ENCODE data around the gene KRT5. TPM values are rescaled to one million over a fixed set of nuclear protein-coding genes. Genes with fewer than 3 reads are reported as not detected.

KRT5 gene
- 1 to 10 TPM in 1 of 4 donors, under 1 TPM in 2, not detected in 1; 0.08 to 1.0 (median 0.16) TPM for polyA plus RNA-seq (ENCODE audit: insufficient read length in 4 of 4)

DNA sequence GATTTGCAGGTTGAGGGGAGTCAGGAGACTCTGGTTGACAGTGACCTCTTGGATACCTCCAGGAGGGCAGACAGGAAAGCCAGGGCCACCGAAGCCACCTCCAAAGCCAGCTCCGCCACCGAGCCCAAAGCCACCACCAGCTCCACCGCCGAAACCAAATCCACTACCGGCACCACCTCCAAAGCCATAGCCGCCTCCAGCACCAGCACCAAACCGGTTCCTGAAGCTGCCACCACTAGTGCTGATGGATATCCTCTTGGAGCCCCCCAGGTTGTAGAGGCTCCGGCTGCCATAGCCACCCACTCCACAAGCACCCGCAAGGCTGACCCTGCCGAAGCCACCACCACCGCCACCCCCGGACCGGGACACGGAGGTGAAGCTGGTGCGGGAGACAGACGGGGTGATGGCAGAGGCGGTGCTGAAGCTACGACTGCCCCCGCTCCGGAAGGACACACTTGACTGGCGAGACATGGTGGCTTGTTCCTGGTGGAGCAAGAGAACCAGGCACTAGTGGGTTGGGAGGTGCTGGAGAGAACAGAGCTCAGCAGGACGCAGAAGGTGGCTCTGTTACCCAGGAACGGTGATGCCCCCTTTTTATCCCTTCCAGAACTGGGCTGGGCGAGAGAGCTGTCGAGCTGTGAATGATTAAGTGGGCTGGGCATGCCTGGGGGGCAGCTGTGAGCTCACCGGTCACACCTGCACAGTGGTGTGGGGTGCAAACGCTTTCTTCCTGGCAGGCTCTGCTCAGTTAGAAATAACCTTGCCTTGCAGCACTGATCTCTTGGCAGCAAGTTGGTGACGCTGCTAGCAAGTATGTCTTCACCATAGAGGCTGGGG lies at the start of gene KRT5:
TSS of gene KRT5 (minus strand) at position 569 of the 837 bp plus-strand sequence. CDS start at position 471, 98 bp downstream.
- no peak for DNase-seq (ENCODE audit: low read depth in 4 of 4, low spot score in 2 of 4)

DNA sequence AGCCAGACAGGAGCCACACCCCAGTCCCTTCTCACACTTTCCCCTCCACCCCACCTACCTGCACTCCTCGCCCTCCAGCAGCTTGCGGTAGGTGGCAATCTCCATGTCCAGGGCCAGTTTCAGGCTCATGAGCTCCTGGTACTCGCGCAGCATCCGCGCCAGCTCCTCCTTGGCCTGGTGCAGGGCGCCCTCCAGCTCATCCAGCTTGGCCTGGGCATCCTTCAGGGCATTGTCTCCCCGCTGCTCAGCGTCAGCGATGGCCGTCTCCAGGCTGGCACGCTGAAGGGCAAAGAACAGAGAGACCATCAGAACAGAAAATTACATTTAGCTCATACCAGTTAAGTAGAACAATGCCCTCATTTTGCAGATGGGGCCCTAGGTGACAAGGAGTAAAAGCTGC lies 47.9 kb upstream of the KRT5 start:
- DNase-seq (ENCODE audit: low read depth in 4 of 4, low spot score in 2 of 4), result no peak

DNA sequence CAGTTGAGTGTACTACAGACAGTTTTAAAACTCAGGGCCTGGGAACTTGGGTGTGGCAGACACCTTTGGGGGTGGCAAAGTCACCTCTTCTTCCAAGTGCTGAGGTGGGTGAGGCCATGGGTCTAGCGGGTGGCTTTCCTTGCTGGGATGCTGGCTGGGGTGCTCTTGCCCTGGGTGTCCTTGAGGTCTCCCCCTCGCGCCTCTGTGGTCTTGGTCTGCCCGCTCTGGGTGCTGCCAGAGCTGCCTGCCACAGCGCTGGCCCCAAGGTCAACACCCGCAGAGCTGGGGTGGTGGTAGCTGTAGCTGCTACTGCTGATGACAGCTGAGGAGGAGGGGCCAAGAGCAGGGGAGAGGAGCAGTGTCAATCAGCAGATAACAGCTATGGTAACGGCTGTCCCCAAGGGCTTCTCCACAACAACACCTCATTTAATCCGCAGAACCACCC lies 46.7 kb upstream of the KRT5 start:
- no peak for DNase-seq (ENCODE audit: low read depth in 4 of 4, low spot score in 2 of 4)

DNA sequence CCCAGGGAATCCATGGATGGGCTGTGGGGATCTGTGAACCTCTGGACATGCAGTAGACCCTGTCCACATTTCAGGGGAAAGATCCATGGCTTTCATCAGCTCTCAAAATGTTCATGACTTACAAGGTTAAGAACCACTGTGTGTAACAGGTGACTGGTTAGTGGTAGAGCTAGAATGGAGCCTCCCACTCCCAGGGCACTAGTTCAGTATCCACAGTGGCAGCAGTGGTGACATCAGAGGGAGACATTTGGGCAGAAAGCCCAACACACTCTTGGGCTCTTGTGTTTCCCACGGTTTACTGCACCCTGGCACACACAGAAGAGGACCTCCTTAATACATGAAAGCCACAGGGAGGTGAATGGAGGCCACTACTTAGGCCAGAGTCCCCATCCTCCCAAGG lies 44.4 kb upstream of the KRT5 start:
- no peak for DNase-seq (ENCODE audit: low read depth in 4 of 4, low spot score in 2 of 4)

DNA sequence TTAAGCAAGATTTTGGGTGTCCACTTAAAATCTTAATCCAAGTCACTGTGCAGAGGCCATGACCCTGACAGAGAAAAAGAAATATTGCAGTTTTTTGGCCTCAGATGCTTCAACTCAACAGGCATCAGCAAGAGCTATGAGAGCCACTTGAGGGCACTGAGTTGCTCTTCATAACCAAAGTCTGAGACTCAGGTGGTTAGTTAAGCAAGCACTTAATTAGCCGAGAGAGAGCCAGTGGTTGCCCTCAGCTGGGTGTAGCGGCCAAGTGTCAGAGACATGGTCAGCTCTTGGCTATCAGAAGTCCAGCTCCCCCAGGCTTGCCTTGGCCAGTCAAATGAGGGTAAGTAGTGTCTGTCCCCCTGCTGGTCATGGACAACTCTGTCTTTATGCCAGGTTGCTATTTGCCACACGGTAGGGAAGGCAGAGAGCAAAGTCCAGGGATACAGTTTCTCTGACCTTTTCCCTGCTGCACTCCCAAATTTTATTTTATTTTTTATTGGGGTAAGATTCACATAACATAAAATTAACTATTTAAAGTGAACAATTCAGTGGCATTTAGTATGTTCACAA lies 41.8 kb upstream of the KRT5 start:
- no peak for DNase-seq (ENCODE audit: low read depth in 4 of 4, low spot score in 2 of 4)

DNA sequence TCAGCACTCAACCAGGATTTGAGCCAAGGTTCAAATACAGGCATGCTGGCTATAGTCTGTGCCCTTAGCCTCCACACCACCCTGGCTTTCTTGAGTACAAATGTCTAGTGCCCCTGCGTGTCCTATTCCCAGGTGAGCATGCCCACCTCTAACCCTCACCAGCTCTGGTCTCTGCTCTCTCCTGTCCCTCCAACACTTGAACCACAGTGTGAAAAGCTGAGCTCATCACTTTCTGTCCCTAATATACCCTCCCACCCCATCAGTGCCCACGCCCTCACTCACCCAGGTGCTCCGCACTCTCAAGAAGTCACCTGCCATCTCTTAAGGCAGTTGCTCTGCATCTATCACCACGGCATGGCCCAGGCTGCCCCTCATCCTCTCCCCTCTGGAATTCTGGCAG lies 39.8 kb upstream of the KRT5 start:
- DNase-seq (ENCODE audit: low read depth in 4 of 4, low spot score in 2 of 4), result no peak

DNA sequence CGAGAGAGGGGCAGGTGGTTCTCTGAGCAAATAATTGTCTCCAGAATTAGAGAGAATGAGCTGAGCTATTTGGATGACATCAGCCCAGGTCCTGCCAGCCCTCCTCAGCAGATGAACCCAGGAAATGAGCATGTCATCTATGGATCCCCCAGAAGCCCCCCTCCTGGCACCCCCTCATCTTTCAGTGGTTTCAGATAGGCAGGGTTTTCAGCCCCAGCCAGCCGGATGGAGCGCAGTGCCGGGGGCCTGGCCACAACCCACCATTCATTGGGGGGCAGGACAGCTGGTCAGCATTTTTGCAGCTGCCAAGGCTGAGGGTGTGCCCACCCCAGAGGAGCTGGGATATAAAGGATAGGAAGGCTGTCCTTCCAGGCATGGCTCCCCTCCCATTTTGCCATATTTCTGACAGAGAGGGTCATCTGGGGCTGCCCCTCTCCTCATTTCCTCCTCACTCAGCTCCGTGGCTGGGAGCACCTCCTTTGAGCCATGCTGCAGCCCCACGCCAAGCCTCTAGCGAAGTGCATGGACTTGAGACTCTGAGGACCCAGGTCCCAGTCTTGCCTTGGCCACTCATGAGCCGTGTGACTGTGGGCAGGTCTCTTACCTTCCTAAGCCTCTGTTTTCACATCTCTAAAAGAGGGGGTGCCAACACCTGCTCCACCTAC lies 38.7 kb upstream of the KRT5 start:
- DNase-seq (ENCODE audit: low read depth in 4 of 4, low spot score in 2 of 4), result no peak

DNA sequence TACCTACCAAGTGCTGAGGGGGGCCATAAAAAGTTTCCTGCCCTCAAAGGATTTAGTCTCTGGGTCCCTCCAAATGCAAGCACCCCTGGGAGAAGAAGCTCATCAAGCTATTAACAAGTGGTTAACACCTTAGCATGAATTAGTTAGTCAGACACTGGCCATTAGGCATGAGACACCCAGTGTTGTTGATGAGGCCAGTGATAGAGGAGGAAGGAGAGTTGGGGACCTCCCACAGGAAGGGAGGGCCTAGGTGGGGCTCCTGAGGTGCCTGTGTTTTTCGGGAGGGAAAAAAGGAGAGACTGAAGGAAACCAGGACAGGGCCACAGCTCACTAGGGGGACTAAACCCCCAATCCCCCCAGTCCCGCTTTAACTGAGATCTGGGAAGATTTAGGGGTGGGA lies 37.3 kb upstream of the KRT5 start:
- no peak for DNase-seq (ENCODE audit: low read depth in 4 of 4, low spot score in 2 of 4)

DNA sequence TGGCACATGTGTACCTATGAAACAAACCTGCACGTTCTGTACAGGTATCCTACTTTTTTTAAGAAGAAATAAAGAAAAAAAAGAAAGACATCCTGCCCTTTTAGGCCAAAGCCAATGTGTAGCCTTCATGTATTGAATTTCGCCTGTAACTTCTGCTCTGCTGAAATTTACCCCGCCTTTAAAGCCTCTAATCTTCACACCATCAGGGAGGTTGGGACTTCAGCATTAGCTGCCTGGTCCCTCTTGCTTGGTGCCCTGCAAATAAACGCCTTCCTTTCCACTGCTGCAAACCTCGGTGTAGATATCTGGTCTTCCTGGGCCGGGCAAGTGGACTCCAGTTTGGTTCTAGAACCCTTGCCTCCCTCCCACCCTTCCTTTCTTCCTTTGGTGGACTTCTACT lies 35.4 kb upstream of the KRT5 start:
- no peak for DNase-seq (ENCODE audit: low read depth in 4 of 4, low spot score in 2 of 4)

DNA sequence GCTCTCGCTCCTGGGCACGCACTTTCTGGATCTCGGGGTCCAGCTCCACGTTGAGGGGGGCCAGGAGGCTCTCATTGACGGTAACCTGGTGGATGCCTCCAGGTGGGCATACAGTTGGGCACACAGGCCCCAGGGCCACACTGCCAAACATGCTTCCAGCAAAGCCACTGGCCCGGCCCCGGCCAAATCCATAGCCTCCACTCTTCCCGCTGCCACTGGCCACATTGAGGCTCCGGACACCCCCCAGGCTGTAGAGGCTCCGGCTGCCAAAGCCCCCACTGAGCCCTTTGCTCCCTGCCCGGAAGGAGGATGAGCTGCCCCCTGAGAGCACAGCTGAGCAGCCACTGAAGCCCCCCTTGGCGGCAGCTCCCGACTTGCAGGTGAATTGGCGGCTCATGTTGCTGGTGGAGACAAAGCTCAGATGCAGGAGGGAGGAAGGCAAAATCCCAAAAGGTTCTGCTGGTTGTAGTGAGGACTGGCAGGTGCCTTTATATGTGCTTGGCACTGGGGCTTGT lies 32.5 kb upstream of the KRT5 start, which contains the start of gene KRT71:
TSS of gene KRT71 (minus strand) at position 465 of the 515 bp plus-strand sequence. CDS start at position 397, 68 bp downstream.
- DNase-seq (ENCODE audit: low read depth in 4 of 4, low spot score in 2 of 4), result no peak

DNA sequence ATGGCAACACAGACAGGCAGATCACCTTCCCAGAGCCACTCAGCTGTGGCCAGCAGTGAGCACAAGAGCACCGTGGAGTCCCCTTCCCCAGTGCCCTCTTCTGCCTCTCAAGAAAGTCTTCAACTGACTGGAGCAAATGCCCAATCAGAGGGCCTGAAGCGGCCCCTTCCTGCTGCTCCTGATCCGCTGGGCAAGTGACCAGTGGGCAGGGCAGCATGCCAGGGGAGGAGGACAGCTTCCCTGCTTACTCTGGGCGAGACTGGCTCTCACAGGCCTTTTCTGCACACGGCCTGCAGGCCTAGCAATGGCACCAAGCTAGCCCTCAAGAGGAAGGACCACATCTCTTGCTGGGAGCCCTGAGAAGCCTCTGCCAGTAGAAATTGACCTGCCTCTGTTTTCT lies 31.9 kb upstream of the KRT5 start:
- no peak for DNase-seq (ENCODE audit: low read depth in 4 of 4, low spot score in 2 of 4)

DNA sequence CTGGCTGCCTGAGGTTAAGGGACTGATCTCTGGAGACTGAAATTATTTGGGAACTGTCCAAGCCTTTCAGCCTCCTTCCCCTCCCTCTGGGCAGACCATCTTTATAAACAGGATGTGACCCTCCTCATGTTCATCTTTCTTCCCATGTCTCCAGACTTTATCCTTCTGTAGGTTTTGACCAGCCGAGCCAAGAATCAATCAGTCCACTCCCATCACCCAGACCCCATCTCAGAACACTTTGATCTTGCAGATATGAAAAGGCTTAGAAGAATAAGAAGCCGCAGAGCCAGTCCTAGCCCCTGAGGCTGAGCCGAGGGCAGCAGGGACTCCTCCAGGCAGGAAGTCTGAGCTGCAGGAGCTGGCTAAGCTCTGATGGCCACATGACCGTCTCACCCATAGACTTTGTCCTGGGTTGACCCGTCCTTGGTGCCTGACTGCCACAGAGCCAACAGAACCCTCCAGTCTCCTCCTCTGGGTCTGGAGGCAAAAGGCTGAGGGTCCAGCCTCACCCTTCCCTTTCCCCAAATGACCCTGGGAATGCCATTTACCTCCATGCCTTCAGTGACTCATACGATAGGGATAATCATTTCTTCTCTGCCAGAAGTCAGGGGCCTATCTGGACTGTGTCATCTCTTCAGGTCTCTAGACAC lies 31.1 kb upstream of the KRT5 start:
- no peak for DNase-seq (ENCODE audit: low read depth in 4 of 4, low spot score in 2 of 4)

DNA sequence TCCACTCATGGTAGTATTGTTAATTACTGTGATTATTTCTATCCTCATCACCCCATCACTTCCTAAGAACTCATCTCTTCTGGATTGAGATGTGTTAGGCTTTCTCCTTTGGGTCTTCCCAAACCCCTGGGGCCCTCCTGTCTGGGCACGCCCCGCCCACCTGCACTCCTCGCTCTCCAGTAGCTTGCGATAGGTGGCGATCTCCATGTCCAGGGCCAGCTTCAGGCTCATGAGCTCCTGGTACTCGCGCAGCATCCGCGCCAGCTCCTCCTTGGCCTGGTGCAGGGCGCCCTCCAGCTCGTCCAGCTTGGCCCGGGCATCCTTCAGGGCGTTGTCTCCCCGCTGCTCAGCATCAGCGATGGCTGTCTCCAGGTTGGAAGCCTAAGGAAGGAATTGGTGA lies 25.9 kb upstream of the KRT5 start:
- no peak for DNase-seq (ENCODE audit: low read depth in 4 of 4, low spot score in 2 of 4)

DNA sequence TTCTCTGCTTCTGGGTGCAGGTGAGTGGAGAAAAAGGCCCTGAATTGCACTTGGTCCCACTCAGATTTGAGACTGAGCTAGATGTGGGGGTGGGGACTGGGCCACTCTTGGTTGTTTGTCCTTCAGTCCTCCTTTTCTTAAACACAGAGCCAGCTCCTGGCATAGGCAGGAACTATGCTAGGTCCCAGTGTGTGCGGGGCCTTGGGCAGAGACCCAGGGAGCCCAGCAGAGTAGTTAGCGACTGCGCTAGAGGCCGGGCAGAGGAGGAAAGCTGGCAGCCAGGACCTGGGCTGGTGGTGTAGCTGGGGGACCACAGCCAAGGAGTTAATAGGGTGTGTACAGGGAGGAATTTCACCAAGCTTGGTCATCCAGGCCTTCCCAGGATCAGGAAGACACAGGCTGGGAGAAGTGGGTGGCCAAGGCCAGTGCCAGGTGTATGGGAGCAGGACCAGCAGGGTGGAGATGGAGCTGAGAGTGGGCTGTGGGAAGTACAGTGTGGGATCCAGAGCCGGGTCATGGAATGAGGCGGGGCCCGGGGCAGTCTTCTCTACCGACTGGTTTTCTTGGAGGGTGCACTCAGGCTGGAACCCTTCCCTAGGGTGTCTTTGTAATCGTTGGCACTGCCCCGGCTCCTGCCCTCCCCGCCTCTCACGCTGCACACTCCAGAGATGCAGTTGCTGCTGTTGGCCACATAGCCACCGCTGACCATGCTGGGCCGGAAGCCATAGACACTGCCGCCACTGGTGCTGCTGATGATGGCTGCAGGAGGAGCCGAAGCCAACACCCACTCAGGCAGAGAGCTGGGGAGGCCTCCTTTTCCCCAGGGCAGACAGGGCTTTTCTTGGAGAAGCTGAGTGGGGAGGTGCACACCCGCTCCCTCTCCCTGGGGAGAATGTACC lies 24.0 kb upstream of the KRT5 start:
- DNase-seq (ENCODE audit: low read depth in 4 of 4, low spot score in 2 of 4), result no peak

DNA sequence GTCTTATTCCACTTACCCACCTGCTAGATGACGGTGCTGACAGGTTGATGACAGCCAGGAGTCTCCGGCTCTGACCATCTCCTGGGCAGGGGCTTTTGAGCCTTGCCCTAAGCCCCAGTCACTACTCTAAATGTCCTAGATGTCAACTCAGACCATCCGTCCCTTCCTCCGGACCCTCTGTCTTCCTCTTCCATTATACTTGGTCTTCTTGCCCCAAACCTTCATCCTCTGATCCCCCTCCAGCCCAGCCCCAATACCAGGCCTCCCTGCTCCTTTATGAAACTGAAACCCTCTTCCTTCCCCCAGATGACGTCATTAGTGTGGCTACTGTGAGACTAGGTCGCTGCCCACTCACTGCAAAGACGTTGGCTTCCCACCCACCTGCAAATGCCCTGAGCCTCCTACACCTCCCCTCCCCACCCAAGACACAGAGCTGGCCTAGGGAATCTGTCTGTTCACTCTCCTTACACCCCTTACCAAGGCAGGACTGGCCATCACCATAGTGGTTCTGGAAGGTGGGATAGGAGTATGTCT lies 22.7 kb upstream of the KRT5 start:
- no peak for DNase-seq (ENCODE audit: low read depth in 4 of 4, low spot score in 2 of 4)

DNA sequence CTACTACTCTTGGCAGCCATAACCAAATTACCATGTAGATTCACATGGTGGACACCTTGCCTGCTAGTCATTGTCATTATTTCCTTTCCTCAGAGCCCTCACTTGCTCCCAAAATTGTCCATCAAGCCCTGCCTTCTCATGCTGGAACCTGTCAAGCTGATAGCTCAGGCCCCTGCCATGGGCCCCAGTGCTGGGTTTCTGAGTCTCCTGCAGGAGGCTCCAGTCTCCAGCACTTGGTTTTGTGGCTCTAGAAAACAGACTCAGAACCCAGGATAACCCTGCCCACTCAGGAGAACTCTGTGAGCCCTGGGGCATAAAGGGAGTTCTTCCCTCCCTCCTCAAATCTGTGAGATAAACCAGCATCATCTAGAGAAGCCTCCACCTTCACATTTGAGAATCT lies 22.0 kb upstream of the KRT5 start:
- no peak for DNase-seq (ENCODE audit: low read depth in 4 of 4, low spot score in 2 of 4)

DNA sequence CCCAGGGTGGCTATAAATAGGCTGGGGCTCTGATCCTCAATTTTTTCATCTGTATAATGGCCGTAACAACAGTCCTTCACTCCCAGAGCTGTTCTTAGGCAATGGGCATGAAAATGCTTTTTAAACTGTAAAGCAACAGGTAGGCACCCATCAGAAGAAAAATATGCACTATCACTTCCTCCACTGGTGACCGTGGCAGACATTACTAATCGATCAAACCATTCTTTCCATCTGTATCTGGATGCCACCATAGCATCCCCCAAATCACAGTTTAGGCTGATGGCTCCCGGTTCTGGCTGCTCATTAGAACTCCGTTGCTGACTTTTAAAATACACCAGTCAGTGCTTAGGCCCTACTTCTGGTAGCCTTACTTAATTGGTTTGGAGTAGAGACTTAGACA lies 21.5 kb upstream of the KRT5 start:
- no peak for DNase-seq (ENCODE audit: low read depth in 4 of 4, low spot score in 2 of 4)

DNA sequence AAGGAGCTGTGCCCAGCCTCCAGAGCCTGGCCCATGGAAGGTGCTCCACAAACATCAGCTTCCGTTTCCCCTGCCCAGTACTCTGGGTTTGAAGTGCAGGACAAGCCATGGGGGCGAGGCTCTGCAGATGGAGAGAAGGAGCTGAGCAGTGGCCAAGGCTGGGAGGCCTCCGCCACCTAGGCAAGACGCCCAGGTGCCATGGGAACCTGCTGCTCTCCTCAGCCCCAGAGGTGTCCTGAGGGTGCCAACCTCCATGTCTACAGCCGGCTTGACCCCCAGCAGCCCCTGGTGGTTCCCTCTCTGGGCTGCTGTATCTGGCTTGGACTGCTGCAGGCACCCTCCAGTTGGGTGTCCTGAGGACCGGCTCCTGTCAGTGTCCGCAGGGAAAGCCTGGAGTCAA lies 20.3 kb upstream of the KRT5 start:
- DNase-seq (ENCODE audit: low read depth in 4 of 4, low spot score in 2 of 4), result no peak

DNA sequence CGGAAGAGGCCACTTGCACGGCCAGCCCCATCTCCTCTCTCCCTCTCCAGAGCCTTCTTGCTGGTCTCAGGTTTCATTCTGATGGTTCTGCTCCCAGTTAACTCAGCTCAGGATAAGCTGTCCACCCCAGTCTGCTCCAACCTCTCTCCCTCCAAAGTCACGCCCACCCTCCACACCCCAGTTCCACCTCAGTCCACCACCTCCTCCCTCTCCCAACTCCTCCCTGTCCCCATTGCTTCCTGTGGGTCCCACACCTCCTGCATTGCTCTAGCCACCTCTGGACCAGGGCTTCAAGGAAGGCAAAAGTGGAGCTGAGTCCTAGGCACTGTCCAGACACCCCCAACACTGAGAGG lies 19.6 kb upstream of the KRT5 start:
- no peak for DNase-seq (ENCODE audit: low read depth in 4 of 4, low spot score in 2 of 4)

Data from left renal cortex interstitium (tissue), 4 donors.